HG03575 (cell line): ENCODE results near the gene ZSCAN2.

Experiments used
- ATAC-seq: cut with Tn5 transposase; IDR thresholded peaks from one replicate; pipeline ENCODE4 v1.9.1; 2021; ENCODE audit not compliant: unreplicated experiment, insufficient number of reproducible peaks, low FRiP score; ENCODE audit errors: extremely low read depth

Gene ZSCAN2

DNA sequence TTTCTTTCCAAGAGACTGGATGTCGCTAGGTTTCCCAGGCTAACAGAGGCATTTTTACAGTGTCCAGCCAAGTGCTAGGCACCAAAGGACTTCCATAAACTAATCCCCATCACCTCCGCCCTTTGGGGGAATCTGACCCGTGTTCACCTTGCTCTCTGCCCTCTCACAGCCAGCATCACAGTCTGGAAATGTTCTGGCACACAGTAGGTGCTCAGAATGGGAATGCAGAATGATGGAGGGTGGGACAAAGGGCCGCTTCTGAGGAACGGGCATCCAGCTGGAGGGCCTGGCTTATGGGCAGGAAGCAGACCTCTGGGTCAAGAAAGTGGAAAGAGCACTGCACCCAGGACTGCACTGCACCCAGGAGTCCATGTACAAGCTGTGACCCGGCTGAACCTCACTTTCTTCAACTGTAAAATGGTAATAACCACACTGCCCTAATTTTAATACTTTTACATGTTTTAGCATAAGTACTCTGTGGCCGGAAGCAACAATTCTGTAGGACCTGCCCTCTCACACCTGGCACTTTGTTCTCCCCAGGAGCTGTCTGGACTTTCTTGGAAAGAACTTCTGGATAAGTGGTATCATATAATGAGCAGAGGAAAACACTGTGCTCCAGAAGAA, 58.1 kb downstream of the ZSCAN2 start:
- no peak for ATAC-seq

DNA sequence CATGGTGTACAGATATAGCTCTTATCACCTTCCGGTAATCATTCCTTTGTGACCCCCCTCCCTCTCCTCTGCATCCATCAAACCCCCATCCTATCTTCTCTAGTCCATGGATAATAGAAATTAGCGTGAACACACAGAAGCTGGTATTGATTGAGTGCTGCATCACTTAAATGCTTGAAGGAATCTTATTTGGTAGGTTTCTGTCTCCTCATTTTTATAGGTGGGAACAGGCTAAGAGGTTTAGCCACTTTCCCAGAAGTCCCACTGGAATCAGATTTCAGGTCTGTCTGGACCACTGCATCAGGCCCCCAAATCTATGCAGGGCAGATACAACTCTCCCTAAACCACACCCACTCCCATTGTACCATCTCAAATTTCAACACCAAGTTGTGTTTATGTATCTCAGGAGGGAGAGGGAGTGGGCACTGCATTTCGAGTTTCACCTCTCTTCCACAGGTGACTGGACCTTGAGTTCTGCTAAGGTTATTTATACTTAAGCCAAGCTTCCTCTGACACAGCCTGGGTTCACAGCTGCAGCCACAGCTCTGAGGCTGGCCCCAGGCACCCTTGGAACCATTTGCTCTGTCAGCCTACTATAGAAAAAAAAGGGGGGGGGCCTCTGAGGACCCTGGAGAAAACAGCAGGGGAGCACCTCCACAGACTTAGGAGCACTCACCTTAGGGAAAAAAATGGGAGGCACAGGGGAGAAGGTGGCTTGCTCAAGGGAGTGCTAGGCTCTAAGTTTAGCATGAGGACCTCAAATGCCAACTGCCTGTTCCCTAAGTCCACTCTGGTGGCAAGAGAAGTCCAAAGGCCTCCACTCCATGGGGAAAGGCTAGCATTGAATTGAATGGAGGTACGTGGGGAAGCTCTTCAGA, 59.3 kb downstream of the ZSCAN2 start:
- ATAC-seq, result no peak

DNA sequence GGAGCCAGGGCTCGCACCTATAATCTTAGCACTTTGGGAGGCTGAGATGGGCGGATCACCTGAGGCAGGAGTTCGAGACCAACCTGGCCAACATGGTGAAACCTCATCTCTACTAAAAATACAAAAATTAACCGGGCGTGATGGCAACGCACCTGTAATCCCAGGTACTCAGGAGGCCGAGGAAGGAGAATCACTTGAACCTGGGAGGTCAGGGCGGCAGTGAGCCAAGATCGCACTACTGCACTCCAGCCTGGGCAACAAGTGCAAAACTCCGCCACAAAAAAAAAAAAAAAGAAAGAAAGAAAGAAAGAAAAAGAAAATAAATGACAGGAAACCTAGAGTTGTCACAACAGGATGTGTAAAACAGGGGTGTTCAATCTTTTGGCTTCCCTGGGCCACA, 60.2 kb downstream of the ZSCAN2 start:
- no peak for ATAC-seq

DNA sequence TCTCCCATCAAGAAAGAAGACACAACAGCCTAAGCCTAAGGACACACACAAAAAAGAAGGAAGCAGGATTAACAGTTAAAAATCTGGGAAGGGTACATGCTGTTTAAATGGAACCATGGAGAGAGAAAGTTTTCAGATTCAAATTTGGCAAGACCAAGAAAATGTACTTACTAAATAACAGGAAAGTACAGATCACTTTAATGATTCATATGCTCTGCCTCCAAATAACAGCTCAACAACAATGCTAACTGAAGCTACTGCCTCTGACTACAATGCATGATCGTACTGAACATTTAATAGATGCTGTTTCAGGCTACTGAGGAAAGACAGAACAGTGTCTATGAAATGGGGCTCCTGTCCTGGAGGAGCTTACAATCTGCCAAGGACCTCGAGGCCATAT, 65.6 kb downstream of the ZSCAN2 start:
- ATAC-seq, result no peak

DNA sequence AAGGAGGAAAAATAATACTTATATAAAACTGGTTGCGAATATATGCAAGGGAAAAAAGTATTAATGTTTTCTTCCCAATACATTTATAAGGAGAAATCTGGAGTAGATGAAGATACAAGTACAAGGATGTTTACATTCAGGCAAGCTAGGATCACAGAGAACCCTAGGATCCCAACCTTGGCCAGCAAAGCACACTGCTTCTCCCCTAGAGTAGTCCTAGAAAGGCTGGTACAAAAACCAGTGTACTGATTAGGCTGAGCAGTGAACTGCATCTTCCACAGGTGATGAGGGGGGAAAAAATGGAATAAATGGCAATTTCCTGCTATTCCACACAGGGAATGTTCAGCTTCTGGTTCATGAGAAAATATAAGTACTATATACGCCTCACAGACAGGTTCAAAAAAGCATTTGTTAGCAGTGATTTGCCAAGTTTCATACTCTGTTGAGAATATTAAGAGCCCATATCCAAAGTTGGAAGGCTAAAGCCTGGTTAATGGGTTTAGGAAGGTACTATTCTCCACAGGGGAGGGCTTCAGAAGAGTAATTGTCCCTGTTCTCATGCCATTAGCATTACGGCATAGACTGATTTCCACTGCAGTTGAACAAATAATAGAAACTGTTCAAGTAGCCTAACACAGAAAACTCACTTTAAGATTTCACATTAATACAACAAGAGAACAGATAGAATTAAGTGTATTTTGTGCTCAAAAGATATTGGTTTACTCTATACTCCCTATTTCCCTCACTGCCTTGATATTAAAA, 67.6 kb downstream of the ZSCAN2 start:
- no peak for ATAC-seq

DNA sequence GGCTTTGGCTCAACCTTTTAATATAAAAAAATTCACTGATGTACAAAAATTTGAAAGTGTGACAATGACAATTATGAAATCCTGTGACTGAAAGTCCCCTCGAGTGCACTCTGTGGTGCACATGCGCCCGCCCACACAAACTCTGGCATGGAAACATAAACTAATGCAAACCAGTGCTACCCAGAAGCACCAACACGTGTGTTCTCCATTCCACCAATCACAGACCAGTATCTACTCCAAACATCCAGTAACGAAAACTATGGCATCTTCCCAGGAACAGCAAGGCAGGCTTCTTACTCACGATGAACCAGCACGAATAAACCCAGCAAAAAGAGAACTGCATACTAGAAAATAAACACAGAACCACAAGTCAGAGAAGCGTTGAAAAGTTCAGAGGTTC, 68.9 kb downstream of the ZSCAN2 start:
- ATAC-seq, result no peak

DNA sequence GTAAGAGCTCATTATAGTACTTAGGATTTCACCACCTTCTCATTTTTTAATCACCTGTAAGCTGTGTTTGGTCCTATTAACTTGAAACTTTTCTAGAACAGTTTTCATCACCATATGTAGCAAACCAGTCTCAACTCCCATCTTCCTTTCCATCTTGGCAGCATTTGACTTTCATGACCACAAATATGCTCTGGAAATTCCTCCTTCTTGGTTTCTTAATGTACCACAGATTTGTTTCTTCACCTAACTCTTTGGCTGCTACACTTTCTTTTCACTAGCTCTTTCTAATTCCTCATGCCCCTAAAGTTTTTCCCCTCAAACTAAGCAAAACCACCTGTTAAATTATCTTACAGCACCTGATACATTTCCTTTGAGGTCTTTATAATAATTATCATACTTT, 70.4 kb downstream of the ZSCAN2 start:
- ATAC-seq, result no peak
